ENCODE data around the gene NFS1.
"Not testable (repeated sequence)": the region's sequence is repeated elsewhere in the genome, so short reads cannot be mapped to it uniquely, and the experiment has no call there.

Gene NFS1

DNA sequence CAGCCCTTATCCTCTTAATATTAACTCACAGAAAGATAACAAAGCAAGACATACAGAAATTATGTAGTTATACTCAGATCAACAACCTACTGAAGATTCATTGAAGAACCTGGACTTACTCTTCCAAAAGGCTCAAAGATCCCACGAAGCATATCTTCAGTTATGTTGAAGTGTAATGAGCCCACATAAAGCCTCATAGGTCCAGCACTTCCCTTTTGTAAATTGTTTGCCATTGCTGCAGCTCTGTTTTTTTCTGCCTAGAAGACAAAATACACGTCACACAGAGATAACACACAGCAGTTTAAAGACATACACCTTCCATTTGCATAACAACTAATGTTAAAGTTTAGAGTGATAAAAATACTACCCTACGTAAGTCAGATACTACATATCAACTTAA, 22.5 kb upstream of the NFS1 start:
- Mint-ChIP-seq H3K4me3 (no peak overlapping the region), H3K36me3 (ENCODE audit: low read depth) (peaks cover 85% of the 10 kb centered on the region), H3K9me3 (no peaks in the 10 kb centered on the region), H3K4me1 (no peaks in the 10 kb centered on the region), H3K27ac (no peak overlapping the region), H3K27me3 (ENCODE audit: low read depth, poor library complexity) (no peaks in the 10 kb centered on the region)
- TF ChIP-seq, protein P1, sequence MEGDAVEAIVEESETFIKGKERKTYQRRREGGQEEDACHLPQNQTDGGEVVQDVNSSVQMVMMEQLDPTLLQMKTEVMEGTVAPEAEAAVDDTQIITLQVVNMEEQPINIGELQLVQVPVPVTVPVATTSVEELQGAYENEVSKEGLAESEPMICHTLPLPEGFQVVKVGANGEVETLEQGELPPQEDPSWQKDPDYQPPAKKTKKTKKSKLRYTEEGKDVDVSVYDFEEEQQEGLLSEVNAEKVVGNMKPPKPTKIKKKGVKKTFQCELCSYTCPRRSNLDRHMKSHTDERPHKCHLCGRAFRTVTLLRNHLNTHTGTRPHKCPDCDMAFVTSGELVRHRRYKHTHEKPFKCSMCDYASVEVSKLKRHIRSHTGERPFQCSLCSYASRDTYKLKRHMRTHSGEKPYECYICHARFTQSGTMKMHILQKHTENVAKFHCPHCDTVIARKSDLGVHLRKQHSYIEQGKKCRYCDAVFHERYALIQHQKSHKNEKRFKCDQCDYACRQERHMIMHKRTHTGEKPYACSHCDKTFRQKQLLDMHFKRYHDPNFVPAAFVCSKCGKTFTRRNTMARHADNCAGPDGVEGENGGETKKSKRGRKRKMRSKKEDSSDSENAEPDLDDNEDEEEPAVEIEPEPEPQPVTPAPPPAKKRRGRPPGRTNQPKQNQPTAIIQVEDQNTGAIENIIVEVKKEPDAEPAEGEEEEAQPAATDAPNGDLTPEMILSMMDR (IDR thresholded peaks at IDR 0.05): no peak
- no peak for DNase-seq

DNA sequence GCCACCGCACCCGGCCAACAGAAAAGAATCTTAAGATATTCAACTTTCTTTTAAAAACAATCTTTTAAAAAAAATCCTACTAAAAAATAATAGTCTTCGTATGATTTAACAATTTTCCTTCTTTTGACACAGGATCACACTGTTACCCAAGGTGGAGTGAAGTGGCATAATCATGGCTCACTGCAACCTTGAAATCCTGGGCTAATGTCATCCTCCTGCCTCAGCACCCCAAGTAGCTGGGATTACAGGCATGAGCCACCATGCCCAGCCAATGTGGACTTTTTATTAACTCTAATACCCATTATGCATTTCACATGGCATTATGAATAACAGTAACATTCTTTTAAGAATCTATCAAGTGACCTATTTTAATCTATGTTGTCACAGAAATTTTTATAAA, 22.1 kb upstream of the NFS1 start:
- Mint-ChIP-seq H3K4me1 (no peaks in the 10 kb centered on the region), H3K9me3 (no peaks in the 10 kb centered on the region), H3K36me3 (ENCODE audit: low read depth) (peaks cover 85% of the 10 kb centered on the region), H3K4me3 (no peak overlapping the region), H3K27me3 (ENCODE audit: low read depth, poor library complexity) (no peaks in the 10 kb centered on the region), H3K27ac (no peak overlapping the region)
- no peak for DNase-seq
- TF ChIP-seq, protein P1 (IDR thresholded peaks at IDR 0.05): no peak

DNA sequence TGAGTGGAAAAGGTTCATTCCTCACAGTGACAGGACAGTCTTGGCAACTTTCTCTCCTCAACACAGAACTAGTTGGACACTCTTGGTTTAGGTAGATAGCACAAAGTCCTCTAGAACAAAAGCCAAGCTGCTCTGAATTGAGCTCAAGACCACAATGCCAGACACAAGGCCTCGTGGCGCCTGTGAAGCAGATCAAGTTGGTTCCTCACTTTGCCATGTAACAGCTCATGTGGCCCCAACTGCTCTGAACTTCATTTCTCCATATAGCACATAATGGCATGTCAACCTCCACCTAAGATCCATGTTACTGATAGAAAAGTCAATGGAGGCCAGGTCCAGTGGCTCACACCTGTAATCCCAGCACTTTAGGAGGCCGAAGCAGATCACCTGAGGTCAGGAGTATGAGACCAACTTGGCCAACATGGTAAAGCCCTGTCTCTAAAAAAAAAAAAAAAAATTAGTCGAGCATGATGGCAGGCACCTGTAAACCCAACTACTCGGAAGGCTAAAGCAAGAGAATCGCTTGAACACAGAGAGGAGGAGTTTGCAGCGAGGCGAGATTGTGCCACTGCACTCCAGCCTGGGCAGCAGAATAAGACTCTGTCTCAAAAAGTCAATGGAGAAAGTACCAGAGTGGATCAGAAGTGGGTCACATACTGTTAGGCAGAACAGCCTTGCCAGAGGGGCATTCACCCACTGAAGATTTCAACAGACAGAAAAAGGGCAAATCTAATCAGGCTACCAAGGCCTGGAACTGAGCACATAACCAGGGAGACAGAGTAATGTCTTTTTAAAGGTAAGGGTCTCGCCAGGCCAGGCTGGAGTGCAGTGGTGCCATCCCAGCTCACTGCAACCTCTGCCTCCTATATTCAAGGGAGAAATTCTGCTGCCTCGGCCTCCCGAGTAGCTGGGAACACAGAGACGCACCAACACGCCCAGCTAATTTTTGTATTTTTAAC, 21.3 kb upstream of the NFS1 start:
- DNase-seq: no peak
- H3K4me3 Mint-ChIP-seq: no peak overlapping the region
- TF ChIP-seq, protein P1 (IDR thresholded peaks at IDR 0.05): no peak
- no peaks in the 10 kb centered on the region for H3K9me3 Mint-ChIP-seq
- peaks cover 84% of the 10 kb centered on the region for H3K36me3 Mint-ChIP-seq (ENCODE audit: low read depth)
- H3K27ac Mint-ChIP-seq: peak overlapping the region; percentile 45
- H3K4me1 Mint-ChIP-seq: no peaks in the 10 kb centered on the region
- H3K27me3 Mint-ChIP-seq (ENCODE audit: low read depth, poor library complexity): no peaks in the 10 kb centered on the region

DNA sequence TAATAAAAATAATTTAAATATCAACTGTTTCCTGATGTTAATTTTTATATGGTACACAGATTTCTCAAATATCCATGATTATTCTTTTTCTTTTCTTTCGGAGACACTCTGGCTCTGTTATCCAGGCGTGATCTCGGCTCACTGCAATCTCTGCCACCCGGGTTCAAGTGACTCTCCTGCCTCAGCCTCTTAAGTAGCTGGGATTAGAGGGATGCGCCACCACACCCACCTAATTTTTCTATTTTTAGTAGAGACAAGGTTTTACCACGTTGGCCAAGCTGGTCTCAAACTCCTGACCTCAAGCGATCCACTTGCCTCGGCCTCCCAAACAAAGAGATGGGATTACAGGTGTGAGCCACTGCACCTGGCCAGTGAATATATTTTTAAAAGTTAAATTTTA, 20.6 kb upstream of the NFS1 start:
- no peaks in the 10 kb centered on the region for H3K9me3 Mint-ChIP-seq
- no peak for DNase-seq
- no peaks in the 10 kb centered on the region for H3K4me1 Mint-ChIP-seq
- TF ChIP-seq, protein P1 (IDR thresholded peaks at IDR 0.05): no peak
- H3K27ac Mint-ChIP-seq: no peak overlapping the region
- no peak overlapping the region for H3K4me3 Mint-ChIP-seq
- no peaks in the 10 kb centered on the region for H3K27me3 Mint-ChIP-seq (ENCODE audit: low read depth, poor library complexity)
- peaks cover 81% of the 10 kb centered on the region for H3K36me3 Mint-ChIP-seq (ENCODE audit: low read depth)

DNA sequence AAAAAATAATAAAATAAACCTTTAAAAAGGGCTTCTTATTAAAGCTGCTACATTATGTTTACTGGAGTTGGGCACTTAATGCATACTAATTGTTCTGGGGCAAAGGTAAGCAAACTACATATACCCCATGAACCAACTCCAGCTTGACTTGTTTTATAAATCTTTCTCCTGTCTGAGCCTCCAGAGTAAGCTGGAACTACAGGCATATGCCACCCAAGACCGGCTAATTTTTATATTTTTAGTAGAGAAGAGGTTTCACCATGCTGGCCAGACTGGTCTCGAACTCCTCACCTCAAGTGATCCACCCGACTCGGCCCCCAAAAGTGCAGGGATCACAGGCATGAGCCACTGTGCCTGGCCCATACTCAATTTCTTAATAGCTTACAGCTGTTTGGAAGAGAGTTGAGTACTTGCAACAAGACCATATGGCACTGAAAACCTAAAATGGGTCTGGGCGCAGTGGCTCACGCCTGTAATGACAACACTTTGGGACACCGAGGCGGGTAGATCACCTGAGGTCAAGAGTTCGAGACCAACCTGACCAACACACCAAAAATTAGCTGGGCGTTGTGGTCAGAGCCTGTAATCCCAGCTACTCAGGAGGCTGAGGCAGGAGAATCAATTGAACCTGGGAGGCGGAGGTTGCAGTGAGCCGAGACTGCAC, 20.0 kb upstream of the NFS1 start:
- H3K27me3 Mint-ChIP-seq (ENCODE audit: low read depth, poor library complexity): no peaks in the 10 kb centered on the region
- no peak for DNase-seq
- H3K4me3 Mint-ChIP-seq: no peak overlapping the region
- H3K4me1 Mint-ChIP-seq: no peaks in the 10 kb centered on the region
- H3K36me3 Mint-ChIP-seq (ENCODE audit: low read depth): peaks cover 81% of the 10 kb centered on the region
- TF ChIP-seq, protein P1 (IDR thresholded peaks at IDR 0.05): no peak
- no peak overlapping the region for H3K27ac Mint-ChIP-seq
- no peaks in the 10 kb centered on the region for H3K9me3 Mint-ChIP-seq

DNA sequence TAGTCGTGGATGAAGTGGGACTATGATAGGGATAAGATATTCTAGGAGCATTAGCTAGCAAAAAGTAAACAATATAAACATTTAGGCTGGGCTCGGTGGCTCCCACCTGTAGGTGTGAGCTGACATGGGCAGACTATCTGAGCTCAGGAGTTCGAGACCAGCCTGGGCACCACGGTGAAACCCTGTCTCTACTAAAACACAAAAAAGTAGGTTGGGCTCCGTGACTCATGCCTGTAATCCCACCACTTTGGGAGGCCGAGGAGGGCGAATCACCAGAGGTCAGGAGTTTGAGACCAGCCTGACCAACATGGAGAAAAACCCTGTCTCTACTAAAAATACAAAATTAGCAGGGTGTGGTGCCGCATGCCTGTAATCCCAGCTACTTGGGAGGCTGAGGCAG, 19.2 kb upstream of the NFS1 start:
- not testable (repeated sequence) for DNase-seq; H3K4me1 Mint-ChIP-seq; H3K27me3 Mint-ChIP-seq (ENCODE audit: low read depth, poor library complexity); H3K9me3 Mint-ChIP-seq; H3K4me3 Mint-ChIP-seq
- peak overlapping the region; percentile 81 for H3K27ac Mint-ChIP-seq
- H3K36me3 Mint-ChIP-seq (ENCODE audit: low read depth): peaks cover 82% of the 10 kb centered on the region
